ENCODE measurements around the gene SPA17. TPM values are rescaled to one million over a fixed set of nuclear protein-coding genes. Genes with fewer than 3 reads are reported as not detected.

Gene SPA17
- total RNA-seq, 4 donors from 2014 or later, result 4.2 to 8.6 (median 5.8) TPM

DNA sequence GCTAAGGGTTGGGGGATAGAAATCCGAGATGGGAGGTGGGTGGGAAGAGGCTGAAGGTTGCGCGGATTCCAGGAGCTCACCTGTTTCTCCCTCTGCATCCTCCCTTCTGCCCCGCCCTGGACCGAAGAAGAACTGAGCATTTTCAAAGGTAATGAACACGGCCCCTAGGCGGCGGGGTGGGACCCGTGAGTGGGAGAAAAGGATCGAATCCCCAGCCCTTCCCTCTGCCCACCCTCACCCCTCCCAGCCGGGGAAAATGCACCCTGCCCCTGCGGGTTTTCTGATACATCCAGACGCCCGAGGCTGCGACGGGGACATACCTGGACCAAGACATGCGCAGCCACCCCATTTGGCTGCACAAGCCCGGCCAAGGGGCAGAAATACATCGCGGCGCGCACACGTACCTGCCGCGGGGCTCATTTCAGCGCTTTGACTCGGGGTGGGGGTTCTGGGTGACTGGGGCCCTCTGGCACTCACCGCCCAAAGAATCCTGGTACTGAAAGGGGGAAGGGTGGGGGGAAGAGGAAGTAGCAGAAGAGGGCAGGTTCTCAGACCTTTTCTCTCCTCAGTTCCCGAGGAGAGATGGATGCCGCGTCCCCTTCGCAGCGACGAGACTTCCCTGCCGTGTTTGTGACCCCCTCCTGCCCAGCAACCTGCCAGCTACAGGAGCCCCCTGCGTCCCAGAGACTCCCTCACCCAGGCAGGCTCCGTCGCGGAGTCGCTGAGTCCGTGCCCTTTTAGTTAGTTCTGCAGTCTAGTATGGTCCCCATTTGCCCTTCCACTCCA, 72.3 kb downstream of the SPA17 start:
- Histone ChIP-seq H3K27me3 (peaks cover 0 to 100% (median 39%) of the 10 kb centered on the region in 4 donors), H3K9me3 (no peaks in the 10 kb centered on the region)
- intact Hi-C loops (cut with DNase I), result no loop called here

DNA sequence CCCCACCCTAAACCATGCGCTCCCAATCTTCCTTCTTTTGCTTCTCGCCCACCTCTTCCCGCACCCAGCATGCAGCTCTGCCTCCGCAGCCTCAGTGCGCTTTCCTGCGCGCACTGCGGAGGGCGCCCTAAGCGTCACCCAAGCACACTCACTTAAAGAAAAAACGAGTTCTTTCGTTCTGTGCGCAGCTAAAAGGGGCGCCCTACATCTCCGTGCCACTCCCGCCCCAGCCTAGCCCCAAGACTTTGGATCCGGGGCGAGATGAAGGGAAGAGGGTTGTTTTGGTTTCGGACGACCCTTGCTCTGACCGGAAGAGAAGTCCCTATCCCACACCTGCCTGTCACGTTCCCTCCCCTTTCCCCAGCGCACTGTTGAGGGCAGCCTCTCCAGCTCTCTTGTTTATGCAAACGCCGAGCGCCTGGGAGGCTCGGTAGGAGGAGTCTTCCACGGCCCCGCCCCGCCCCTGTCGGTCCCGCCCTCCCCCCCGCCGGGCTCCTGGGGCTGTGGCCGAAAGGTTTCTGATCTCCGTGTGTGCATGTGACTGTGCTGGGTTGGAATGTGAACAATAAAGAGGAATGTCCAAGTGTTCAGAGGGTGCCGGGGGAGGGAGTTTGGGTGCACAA, 73.0 kb downstream of the SPA17 start:
- H3K27me3 ChIP-seq, result peaks cover 0 to 100% (median 41%) of the 10 kb centered on the region in 4 donors
- DNase-seq (ENCODE audit: extremely low spot score), result no peak
- H3K4me1 ChIP-seq, result peaks cover 38 to 44% (median 43%) of the 10 kb centered on the region in 4 donors
- WGBS, result 2% methylated on average over 21 of the region's 37 CpGs
- H3K36me3 ChIP-seq, result peaks cover 0 to 13% (median 0%) of the 10 kb centered on the region in 4 donors
- intact Hi-C loops (cut with DNase I), result no loop called here
- H3K4me3 ChIP-seq, result peak overlapping the region; percentile 51 to 62 (median 53)
- TF ChIP-seq POLR2AphosphoS5 (IDR thresholded peaks at IDR 0.05), result peak; percentile 63 to 79
- no peak for TF ChIP-seq EP300 (IDR thresholded peaks at IDR 0.05)
- TF ChIP-seq, protein P1, sequence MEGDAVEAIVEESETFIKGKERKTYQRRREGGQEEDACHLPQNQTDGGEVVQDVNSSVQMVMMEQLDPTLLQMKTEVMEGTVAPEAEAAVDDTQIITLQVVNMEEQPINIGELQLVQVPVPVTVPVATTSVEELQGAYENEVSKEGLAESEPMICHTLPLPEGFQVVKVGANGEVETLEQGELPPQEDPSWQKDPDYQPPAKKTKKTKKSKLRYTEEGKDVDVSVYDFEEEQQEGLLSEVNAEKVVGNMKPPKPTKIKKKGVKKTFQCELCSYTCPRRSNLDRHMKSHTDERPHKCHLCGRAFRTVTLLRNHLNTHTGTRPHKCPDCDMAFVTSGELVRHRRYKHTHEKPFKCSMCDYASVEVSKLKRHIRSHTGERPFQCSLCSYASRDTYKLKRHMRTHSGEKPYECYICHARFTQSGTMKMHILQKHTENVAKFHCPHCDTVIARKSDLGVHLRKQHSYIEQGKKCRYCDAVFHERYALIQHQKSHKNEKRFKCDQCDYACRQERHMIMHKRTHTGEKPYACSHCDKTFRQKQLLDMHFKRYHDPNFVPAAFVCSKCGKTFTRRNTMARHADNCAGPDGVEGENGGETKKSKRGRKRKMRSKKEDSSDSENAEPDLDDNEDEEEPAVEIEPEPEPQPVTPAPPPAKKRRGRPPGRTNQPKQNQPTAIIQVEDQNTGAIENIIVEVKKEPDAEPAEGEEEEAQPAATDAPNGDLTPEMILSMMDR (IDR thresholded peaks at IDR 0.05), result peak in 2 of 3 experiments; percentile 32 to 34
- H3K9me3 ChIP-seq, result no peaks in the 10 kb centered on the region
- peak overlapping the region; percentile 29 to 56 (median 48) for H3K27ac ChIP-seq (replicated peaks in 1 of 4)

More for the DNA sequence above, 72.3 kb downstream of the SPA17 start:
- DNase-seq (ENCODE audit: extremely low spot score), result no peak
- H3K36me3 ChIP-seq, result peaks cover 0 to 6% (median 0%) of the 10 kb centered on the region in 4 donors
- H3K27ac ChIP-seq (replicated peaks in 1 of 4), result peak overlapping the region; percentile 29 to 56 (median 48)
- peaks cover 35 to 40% (median 38%) of the 10 kb centered on the region in 4 donors for H3K4me1 ChIP-seq
- TF ChIP-seq EP300 (IDR thresholded peaks at IDR 0.05), result no peak
- TF ChIP-seq, protein P1 (IDR thresholded peaks at IDR 0.05), result no peak
- TF ChIP-seq POLR2AphosphoS5 (IDR thresholded peaks at IDR 0.05), result no peak
- TF ChIP-seq POLR2A (IDR thresholded peaks at IDR 0.05; ENCODE audit: low read depth), result no peak
- peak overlapping the region; percentile 51 to 62 (median 53) for H3K4me3 ChIP-seq
- 14% methylated on average over 37 of the region's 41 CpGs for WGBS

Small RNA genes lying within 50 kb of the gene (small RNA-seq; reads per million reads assigned to genes)
- gene RNA5SP352, result 0 reads per million in 3 donors

Other genes starting within 250 kb of the SPA17 start
- not detected for gene OR8B4, start 249.0 kb upstream of the SPA17 start, total RNA-seq
- not detected for gene OR8B8, start 228.2 kb upstream of the SPA17 start, total RNA-seq
- gene OR8B12, start 130.2 kb upstream of the SPA17 start, total RNA-seq, result not detected
- gene OR8A1, start 103.9 kb upstream of the SPA17 start, total RNA-seq, result not detected
- gene PANX3, start 62.5 kb upstream of the SPA17 start, total RNA-seq, result not detected
- 10 to 100 TPM; 32.0 to 50.9 (median 35.8) TPM for gene TBRG1, start 51.0 kb upstream of the SPA17 start, total RNA-seq
- gene SIAE, start 165 bp upstream of the SPA17 start, total RNA-seq, result 1 to 10 TPM; 3.1 to 4.5 (median 3.5) TPM
- gene NRGN, start 66.0 kb downstream of the SPA17 start, total RNA-seq, result 1 to 10 TPM; 1.4 to 2.3 (median 1.6) TPM
- under 1 TPM in 1 of 4 donors, not detected in 3; 0.29 TPM for gene VSIG2, start 78.4 kb downstream of the SPA17 start, total RNA-seq
- gene ESAM, start 88.4 kb downstream of the SPA17 start, total RNA-seq, result 10 to 100 TPM; 10.8 to 52.8 (median 41.1) TPM
- 10 to 100 TPM in 3 of 4 donors, 1 to 10 TPM in 1; 9.6 to 14.0 (median 12.1) TPM for gene MSANTD2, start 126.5 kb downstream of the SPA17 start, total RNA-seq
- gene ROBO3, start 191.5 kb downstream of the SPA17 start, total RNA-seq, result 10 to 100 TPM in 1 of 4 donors, 1 to 10 TPM in 3; 5.0 to 10.8 (median 8.5) TPM
- 10 to 100 TPM; 16.2 to 49.8 (median 36.7) TPM for gene ROBO4, start 224.0 kb downstream of the SPA17 start, total RNA-seq
- not detected for gene HEPN1, start 245.3 kb downstream of the SPA17 start, total RNA-seq